ENCODE data around the gene ZNF777.

The ZNF777 gene

GRCh38 chr7:149476791-149477190, 15.9 kb upstream of the ZNF777 start:
- DNase-seq (ENCODE audit: low spot score) = no peak

DNA sequence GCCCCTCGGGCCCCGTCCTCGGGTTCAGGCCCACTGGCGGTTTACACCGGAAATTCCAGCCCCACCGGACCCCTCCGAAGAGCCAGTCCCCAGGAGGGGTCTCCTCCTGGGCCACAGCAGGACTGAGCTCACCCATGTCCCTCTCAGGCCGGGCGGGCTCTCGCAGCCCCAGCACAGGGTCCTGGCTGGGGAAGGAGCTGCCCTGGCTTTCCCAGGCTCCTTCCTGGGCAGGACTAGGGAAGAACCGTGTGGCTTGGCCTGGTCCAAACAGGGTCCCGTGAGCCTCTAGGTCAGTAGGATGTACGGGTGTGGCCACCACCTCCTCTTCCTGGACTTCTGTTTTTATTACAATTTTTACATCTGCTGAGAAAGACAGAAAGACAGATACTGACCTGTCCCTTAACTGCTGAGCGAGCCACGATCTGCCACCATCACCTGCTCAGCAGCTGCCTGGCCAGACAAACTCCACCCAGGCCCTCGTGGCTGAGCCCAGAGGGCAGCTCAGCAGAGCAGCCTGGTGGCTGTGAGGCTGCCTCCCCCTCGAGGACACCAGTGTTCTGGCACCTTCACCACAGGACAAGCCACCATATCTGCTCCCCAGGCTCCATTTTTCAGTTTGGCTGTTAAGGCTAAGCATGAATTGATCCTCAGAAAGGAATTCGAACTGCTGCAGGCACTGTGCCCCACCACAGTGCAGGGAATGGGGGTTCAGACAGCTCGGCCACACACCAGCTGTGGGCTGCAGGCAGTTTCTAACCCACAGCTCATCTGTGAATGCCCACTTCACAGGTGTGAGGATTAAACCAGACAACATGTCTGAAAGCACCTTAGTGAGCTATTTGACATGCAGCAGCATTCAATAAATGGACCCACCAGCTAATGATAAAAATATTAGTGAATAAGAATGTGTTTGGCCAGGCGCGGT, 14.5 kb upstream of the ZNF777 start:
- DNase-seq (ENCODE audit: low spot score) = no peak

DNA sequence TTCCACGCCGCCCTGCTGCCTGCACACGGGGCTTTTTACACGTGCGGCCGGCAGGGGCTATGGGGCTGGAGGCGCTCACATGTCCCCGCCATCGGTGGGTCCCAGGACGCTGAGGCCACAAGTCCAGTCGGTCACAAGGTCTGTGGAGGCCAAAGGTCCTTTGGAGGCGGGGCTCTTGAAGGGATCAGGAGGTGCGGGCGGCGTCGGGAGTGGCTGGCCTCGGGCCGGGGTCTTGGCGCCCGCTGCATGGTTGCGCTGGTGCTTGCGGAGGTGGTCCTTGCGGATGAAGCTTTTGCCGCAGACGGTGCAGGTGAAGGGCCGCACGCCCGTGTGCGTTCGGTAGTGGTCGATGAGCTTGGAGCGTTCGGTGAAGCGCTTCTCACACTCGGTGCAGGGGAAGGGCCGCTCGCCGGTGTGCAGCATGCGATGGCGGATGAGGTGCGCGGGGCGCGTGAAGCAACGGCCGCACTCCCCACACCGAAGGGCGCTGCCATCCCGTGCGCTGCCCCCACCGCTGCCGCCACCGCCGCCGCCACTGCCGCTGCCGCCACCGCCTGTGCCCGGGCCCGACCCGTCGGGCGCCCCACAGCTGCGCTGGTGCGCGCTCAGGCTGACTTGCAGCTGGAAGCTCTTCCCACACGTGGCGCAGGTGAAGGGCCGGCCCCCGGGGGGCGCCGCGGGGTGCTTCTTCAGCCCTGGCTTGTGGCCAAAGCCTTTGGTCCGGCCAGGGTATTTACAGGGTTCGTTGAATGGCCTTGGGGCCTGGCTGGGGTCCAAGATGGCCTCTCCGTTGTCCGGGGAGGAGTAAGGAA, 13.7 kb upstream of the ZNF777 start:
- DNase-seq (ENCODE audit: low spot score) = no peak

- no peak for DNase-seq (ENCODE audit: low spot score)
These were observed 12.4 kb upstream of the ZNF777 start for GRCh38 chr7:149473251-149473650.

- no peak for DNase-seq (ENCODE audit: low spot score)
These were observed 10.6 kb upstream of the ZNF777 start for GRCh38 chr7:149471289-149471953.

- no peak for DNase-seq (ENCODE audit: low spot score)
These were observed 8.9 kb upstream of the ZNF777 start for GRCh38 chr7:149469806-149470205.

DNA sequence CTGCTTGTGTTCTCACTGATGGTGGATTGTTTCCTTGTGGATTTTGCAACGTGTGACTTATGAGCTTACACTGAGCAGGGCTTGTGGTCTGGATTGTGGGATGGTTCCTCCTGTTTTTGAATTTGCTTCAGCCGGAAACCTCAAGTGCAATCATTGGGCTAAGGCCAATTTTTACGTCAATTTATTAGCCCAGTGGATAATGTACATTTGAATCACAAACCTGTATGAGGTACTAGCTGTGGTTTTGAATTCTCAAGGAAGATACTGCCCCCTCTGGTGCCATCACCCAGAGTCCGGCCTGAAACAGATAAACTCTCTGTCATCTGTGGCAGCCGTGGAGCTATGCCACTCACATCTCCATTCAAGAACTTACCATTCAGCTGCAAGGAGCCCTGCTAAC, 7.3 kb upstream of the ZNF777 start:
- no peak for DNase-seq (ENCODE audit: low spot score)

GRCh38 chr7:149467321-149467859, 6.5 kb upstream of the ZNF777 start:
- no peak for DNase-seq (ENCODE audit: low spot score)

- DNase-seq (ENCODE audit: low spot score) = no peak
These were observed 5.5 kb upstream of the ZNF777 start for GRCh38 chr7:149466364-149466763.

- no peak for DNase-seq (ENCODE audit: low spot score)
These were observed 2.8 kb upstream of the ZNF777 start for GRCh38 chr7:149463500-149464161.

GRCh38 chr7:149462101-149462520, 1.2 kb upstream of the ZNF777 start:
- DNase-seq (ENCODE audit: low spot score) = no peak

DNA sequence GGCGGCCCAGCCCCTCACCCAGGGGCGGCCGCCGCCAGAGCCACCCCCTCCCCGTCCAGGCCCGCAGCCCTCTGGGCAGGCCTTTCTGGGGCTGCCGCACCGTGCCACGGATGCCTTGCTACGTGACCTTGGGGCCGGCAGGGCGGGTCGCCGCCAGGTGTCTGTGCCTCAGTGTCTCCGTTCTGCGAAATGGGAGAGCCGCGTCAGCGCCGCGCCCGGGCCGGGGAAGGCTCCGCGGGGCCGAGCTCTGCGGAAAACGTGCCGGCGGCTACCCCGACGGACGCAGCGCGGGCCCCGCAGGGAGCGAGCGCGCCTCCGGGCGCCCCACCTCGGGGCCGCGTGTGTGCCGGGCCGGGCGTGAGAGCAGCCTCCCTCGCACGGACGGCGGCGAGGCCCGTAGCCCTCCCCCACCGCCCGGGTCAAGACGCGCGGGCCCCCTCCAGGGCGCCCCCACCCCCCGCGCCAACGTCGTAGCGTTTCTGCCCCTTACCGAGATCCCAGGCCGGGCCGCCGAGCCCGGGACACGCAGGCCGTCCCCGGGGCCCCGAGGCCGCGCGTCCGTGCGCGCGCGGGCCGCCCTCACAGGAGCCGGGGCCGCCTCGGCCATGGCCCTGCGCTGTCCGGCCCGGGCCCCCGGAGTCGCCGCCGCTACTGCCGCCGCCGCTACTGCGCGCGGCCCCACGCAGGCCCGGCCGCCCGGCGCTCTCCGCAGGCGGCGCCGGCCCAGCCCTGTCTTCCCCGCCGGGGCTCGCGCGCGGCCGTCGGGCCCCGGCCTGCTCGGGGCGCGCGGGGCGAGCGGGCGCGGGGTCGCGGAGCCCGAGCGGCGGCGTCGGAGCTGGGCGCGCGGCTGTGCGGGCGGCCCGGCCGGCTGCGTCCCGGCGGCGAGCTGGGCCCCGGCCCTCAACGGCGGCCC, 1.1 kb downstream of the ZNF777 start:
- DNase-seq (ENCODE audit: low spot score) = no peak

DNA sequence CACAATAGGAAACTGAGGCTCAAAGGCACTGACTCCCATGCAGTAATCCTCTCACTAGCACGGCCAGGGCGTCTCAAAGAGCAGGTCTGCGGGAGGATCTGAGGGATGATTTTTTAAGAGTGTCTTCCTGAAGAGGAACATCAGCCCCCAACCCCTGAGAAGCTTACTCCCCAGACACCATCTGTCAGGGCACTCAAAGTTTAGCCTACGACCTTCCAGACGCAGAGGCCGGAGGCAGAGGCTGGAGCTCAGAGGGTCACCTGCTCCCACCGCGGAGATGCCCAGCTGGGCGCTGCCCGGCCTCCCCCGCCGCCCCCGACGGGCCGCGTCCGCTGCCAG, 1.7 kb downstream of the ZNF777 start:
- DNase-seq (ENCODE audit: low spot score) = no peak

DNA sequence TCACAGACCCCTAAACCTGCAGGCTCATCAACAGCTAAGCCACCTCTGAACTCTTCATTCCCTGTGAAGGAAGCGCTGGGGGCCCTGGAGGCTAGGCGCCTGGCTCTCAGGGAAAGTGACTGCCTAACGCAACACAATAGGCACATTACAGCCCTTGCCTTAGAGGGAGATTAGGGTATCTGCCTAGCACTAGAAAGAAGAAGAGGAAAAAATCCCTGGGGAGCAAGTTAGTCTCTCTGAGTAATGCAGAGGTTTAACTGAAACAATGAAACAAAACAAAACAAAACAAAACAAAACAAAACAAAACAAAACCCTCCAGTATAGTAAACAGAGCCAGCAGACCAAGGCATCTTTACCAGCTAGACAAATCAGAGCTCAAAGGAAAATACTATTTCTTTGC, 2.6 kb downstream of the ZNF777 start:
- DNase-seq (ENCODE audit: low spot score) = no peak

GRCh38 chr7:149457766-149458165, 3.1 kb downstream of the ZNF777 start:
- no peak for DNase-seq (ENCODE audit: low spot score)

DNA sequence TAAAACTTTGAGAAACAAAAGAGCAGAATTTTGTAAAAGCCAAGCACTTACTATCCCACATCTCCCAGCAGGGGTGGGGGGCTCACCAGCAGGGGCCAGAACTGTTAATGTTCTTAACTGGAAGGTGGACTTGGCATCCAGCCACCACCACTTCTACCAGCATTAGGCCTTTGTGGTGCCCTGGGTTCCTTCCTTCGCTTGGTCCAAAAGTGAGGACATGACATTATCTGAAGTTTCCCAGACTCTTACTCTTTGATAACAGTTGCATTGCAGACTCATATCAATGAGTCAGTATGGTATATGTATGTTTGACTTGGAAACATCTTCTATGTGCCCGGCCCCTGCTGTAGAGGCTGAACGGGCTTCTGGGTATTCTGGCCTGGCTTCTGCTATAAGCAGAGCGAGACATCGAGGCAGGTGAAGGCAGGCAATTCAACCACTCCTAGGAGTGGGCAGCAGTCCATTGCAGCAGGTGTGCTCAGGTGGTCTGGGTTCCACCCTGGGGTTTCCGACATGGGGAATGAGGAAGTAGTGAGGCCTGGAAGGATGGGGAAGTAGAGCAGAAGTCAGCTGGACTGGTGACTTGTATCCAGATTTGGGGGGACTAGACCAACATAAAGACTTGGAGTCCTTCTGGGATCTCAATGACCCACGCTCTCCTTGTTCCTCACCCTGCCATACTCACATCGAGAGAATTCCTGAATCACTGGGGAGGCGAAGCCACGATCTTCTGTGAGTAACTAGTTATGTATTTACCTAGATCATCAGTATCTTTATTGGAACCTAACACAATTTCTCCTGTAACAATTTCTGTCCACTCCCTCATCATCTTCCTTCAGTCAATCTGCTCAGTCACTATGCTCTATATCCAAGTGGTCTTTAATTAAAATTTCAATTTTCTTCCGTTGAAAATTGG, 4.1 kb downstream of the ZNF777 start:
- DNase-seq (ENCODE audit: low spot score) = no peak

- no peak for DNase-seq (ENCODE audit: low spot score)
These were observed 5.5 kb downstream of the ZNF777 start for GRCh38 chr7:149455175-149455950.

- DNase-seq (ENCODE audit: low spot score) = no peak
These were observed 6.1 kb downstream of the ZNF777 start for GRCh38 chr7:149454750-149455149.

GRCh38 chr7:149454006-149454405, 6.9 kb downstream of the ZNF777 start:
- no peak for DNase-seq (ENCODE audit: low spot score)

Measured in COLO829 (cell line).